ENCODE results near the gene MAGI2. TPM values are rescaled to one million over a fixed set of nuclear protein-coding genes. Genes with fewer than 3 reads are reported as not detected.

MAGI2 gene
- total and polyA plus RNA-seq, 2 of the 13 experiments (the other 11 are each of a cell fraction or from before 2014, with no cell fraction given): 1.5 to 3.8 TPM

DNA sequence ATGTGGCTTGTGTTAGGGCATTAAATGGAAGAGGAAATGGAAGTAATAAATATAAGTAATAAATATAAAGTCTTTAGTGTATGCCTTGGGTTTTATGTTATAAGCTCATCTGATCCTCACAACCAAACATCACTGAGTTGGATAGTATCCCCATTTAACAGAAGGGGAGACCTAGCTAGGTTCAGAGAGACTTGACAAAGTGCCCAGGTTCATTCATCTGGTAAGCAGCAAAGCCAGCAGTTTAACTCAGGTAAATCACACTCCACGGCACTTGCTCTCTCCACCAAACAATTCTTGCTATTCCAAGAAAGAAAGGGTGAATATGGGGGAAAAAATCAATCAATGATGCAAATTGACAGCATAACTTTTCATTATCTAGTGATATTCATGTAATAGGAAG, 167.3 kb downstream of the MAGI2 start (continued):
- TF ChIP-seq, protein P1, sequence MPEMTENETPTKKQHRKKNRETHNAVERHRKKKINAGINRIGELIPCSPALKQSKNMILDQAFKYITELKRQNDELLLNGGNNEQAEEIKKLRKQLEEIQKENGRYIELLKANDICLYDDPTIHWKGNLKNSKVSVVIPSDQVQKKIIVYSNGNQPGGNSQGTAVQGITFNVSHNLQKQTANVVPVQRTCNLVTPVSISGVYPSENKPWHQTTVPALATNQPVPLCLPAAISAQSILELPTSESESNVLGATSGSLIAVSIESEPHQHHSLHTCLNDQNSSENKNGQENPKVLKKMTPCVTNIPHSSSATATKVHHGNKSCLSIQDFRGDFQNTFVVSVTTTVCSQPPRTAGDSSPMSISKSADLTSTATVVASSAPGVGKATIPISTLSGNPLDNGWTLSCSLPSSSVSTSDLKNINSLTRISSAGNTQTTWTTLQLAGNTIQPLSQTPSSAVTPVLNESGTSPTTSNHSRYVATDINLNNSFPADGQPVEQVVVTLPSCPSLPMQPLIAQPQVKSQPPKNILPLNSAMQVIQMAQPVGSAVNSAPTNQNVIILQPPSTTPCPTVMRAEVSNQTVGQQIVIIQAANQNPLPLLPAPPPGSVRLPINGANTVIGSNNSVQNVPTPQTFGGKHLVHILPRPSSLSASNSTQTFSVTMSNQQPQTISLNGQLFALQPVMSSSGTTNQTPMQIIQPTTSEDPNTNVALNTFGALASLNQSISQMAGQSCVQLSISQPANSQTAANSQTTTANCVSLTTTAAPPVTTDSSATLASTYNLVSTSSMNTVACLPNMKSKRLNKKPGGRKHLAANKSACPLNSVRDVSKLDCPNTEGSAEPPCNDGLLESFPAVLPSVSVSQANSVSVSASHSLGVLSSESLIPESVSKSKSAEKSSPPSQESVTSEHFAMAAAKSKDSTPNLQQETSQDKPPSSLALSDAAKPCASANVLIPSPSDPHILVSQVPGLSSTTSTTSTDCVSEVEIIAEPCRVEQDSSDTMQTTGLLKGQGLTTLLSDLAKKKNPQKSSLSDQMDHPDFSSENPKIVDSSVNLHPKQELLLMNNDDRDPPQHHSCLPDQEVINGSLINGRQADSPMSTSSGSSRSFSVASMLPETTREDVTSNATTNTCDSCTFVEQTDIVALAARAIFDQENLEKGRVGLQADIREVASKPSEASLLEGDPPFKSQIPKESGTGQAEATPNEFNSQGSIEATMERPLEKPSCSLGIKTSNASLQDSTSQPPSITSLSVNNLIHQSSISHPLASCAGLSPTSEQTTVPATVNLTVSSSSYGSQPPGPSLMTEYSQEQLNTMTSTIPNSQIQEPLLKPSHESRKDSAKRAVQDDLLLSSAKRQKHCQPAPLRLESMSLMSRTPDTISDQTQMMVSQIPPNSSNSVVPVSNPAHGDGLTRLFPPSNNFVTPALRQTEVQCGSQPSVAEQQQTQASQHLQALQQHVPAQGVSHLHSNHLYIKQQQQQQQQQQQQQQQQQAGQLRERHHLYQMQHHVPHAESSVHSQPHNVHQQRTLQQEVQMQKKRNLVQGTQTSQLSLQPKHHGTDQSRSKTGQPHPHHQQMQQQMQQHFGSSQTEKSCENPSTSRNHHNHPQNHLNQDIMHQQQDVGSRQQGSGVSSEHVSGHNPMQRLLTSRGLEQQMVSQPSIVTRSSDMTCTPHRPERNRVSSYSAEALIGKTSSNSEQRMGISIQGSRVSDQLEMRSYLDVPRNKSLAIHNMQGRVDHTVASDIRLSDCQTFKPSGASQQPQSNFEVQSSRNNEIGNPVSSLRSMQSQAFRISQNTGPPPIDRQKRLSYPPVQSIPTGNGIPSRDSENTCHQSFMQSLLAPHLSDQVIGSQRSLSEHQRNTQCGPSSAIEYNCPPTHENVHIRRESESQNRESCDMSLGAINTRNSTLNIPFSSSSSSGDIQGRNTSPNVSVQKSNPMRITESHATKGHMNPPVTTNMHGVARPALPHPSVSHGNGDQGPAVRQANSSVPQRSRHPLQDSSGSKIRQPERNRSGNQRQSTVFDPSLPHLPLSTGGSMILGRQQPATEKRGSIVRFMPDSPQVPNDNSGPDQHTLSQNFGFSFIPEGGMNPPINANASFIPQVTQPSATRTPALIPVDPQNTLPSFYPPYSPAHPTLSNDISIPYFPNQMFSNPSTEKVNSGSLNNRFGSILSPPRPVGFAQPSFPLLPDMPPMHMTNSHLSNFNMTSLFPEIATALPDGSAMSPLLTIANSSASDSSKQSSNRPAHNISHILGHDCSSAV (CRISPR knock-in tag; IDR thresholded peaks at IDR 0.05; ENCODE audit: borderline replicate concordance): no peak

DNA sequence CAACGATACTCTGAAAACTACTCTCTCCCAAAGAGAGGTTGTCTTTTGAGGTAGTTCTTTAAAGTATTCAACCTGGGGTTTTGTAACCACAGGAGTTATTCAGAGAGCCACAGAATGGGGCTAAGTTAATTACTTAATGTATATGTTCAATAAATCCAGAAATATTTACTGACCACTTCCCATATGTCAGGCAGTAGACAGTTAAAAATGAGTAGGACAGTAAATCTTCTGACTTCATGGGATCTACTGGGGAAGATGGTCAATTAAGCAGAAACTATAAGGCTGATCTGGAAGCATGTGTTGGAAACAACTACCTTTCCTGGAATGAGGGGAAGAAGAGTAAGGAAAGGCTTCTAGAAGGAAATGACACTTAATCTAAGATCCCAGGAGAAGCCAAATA, 167.7 kb downstream of the MAGI2 start:
- no peaks in the 10 kb centered on the region for H3K79me2 ChIP-seq (ENCODE audit: insufficient read depth, low read length)
- no TSS peak for BruUV-seq (replicated peaks)
- in situ Hi-C loops (cut with HindIII; ENCODE audit: extremely low pct_ligation_motif_present, low pct_unique_long_range_greater_than_20kb): loop anchor here (25.0 kb wide), 1 partner anchor 452 kb away; no protein-coding TSS in a partner anchor
- no peak overlapping the region for H2AFZ ChIP-seq (ENCODE audit: low read length)
- H3K9me3 ChIP-seq (ENCODE audit: low read length): no peaks in the 10 kb centered on the region
- CTCF ChIA-PET (ENCODE audit: low intra/inter-chr PET ratio, low total read pairs): no interaction called here
- POLR2A ChIA-PET: no interaction called here
- no peaks in the 10 kb centered on the region for H3K4me1 ChIP-seq (ENCODE audit: insufficient read depth, low read length)
- H4K20me1 ChIP-seq (ENCODE audit: insufficient read depth, low read length): no peaks in the 10 kb centered on the region; the same call in 1 of the 2 replicates
- no peak overlapping the region for H3K4me3 ChIP-seq (replicated peaks in 1 of 3; ENCODE audit: insufficient read depth in 1 of 3, low read depth in 2 of 3, low read length in 3 of 3)
- H3K27ac ChIP-seq (ENCODE audit: extremely low read length, insufficient read depth, low read length): no peak overlapping the region
- intact Hi-C loops (cut with micrococcal nuclease; ENCODE audit: unreplicated experiment): no loop called here
- H3K36me3 ChIP-seq (replicated peaks in 1 of 2; ENCODE audit: control insufficient read depth in 1 of 2, insufficient read depth in 2 of 2, low read length in 2 of 2): no peaks in the 10 kb centered on the region
- no peak for ATAC-seq
- FAIRE-seq: no peak
- H3K27me3 ChIP-seq (ENCODE audit: control insufficient read depth in 1 of 2, insufficient read depth in 2 of 2, low read length in 2 of 2): no peaks in the 10 kb centered on the region
- H3K4me2 ChIP-seq (ENCODE audit: low read depth, low read length): no peak overlapping the region
- no peak overlapping the region for H3K9ac ChIP-seq (ENCODE audit: insufficient read depth, low read depth, low read length)
- WGBS (ENCODE audit: low lambda C conversion rate): 72% methylated on average over 1 of the region's 1 CpG
- DNase-seq (ENCODE audit: low spot score): no peak
- TF ChIP-seq HHEX (CRISPR knock-in tag; IDR thresholded peaks at IDR 0.05) (no peak), ZNF547 (CRISPR knock-in tag; IDR thresholded peaks at IDR 0.05) (no peak), ZNF678 (CRISPR knock-in tag; IDR thresholded peaks at IDR 0.05) (no peak), ZNF709 (CRISPR knock-in tag; IDR thresholded peaks at IDR 0.05) (no peak), KAT2B (IDR thresholded peaks at IDR 0.05; ENCODE audit: borderline replicate concordance, low read depth, low read length) (no peak), ZBTB8A (CRISPR knock-in tag; IDR thresholded peaks at IDR 0.05; ENCODE audit: borderline replicate concordance, low read depth) (no peak), ZNF562 (CRISPR knock-in tag; IDR thresholded peaks at IDR 0.05; ENCODE audit: borderline replicate concordance) (no peak), ZNF563 (CRISPR knock-in tag; IDR thresholded peaks at IDR 0.05) (no peak), ZNF782 (CRISPR knock-in tag; IDR thresholded peaks at IDR 0.05; ENCODE audit: borderline replicate concordance) (no peak), ZNF101 (CRISPR knock-in tag; IDR thresholded peaks at IDR 0.05; ENCODE audit: borderline replicate concordance, low read depth) (no peak), ATM (IDR thresholded peaks at IDR 0.05; ENCODE audit: borderline replicate concordance) (no peak), ZNF747 (CRISPR knock-in tag; IDR thresholded peaks at IDR 0.05; ENCODE audit: borderline replicate concordance) (no peak), ZNF263 (CRISPR knock-in tag; IDR thresholded peaks at IDR 0.05) (no peak), JARID2 (CRISPR knock-in tag; IDR thresholded peaks at IDR 0.05; ENCODE audit: insufficient replicate concordance) (no peak), ZNF614 (CRISPR knock-in tag; IDR thresholded peaks at IDR 0.05; ENCODE audit: borderline replicate concordance) (no peak)
